Ascending aorta (tissue), 2 donors: ENCODE results near the gene SSRP1. TPM values are rescaled to one million over a fixed set of nuclear protein-coding genes. Genes with fewer than 3 reads are reported as not detected.

Experiments used
- DNase-seq, 2 donors: peaks; one replicate each; pipeline ENCODE4 v3.0.0-alpha.2; 2019; ENCODE audit warnings: low spot score in 2 of 2
- H3K27ac ChIP-seq, 2 donors: fragments of 200-600 bp; sonication (generic); one replicate each; pipeline ENCODE4 v1.5.1; 2016 to 2017; ENCODE audit warnings: mild to moderate bottlenecking in 1 of 2
- H3K27me3 ChIP-seq: fragments of 200-600 bp; sonication (generic); one replicate; pipeline ENCODE4 v1.5.1; 2017
- H3K36me3 ChIP-seq, 2 donors: fragments of 200-600 bp; sonication (generic); one replicate each; pipeline ENCODE4 v1.5.1; 2016
- H3K4me1 ChIP-seq, 2 donors: fragments of 200-600 bp; sonication (generic); one replicate each; pipeline ENCODE4 v1.5.1; 2016 to 2017; ENCODE audit warnings: mild to moderate bottlenecking in 1 of 2
- H3K4me3 ChIP-seq, 2 donors: fragments of 200-600 bp; sonication (generic); one replicate each; pipeline ENCODE4 v1.5.1; 2016 to 2017; ENCODE audit warnings: mild to moderate bottlenecking in 1 of 2
- H3K9me3 ChIP-seq, 2 donors: fragments of 200-600 bp; sonication (generic); one replicate each; pipeline ENCODE4 v1.5.1; 2016
- intact Hi-C: fragments of 100-400 bp; cut with DNase I; formaldehyde crosslinking; loops from one replicate; pipeline ENCODE4 v1.15.1; 2023
- total RNA-seq: library from RNA; depleted of rRNA; stranded (reverse); fragments of >200 nt; gene quantifications from one replicate; pipeline ENCODE4 v1.1.0, GENCODE V29; 2016
- TF ChIP-seq, protein P1 (sequence below), 3 experiments: fragments of 200-600 bp in 2 of 3; fragments of 450-650 bp in 1 of 3; sonication (generic) in 2 of 3; IDR thresholded peaks; one replicate each; pipeline ENCODE4 v1.5.1; 2016 to 2019; ENCODE audit warnings: antibody characterized with exemption in 3 of 3, mild to moderate bottlenecking in 1 of 3, moderate library complexity in 1 of 3

Gene SSRP1
- total RNA-seq, 1 donor from 2014 or later: 110 TPM

GRCh38 chr11:57318178-57318577 is 17.5 kb downstream of the SSRP1 start:
- intact Hi-C loops: no loop called here
- Histone ChIP-seq H3K27ac (peak overlapping the region; percentile 38 to 44), H3K36me3 (peaks cover 67 to 74% of the 10 kb centered on the region in 2 donors), H3K4me1 (peaks cover 10 to 41% of the 10 kb centered on the region in 2 donors), H3K9me3 (no peaks in the 10 kb centered on the region), H3K27me3 (no peaks in the 10 kb centered on the region), H3K4me3 (peak overlapping the region in 1 of 2 donors; percentile 11)
- no peak for DNase-seq
- TF ChIP-seq, protein P1, sequence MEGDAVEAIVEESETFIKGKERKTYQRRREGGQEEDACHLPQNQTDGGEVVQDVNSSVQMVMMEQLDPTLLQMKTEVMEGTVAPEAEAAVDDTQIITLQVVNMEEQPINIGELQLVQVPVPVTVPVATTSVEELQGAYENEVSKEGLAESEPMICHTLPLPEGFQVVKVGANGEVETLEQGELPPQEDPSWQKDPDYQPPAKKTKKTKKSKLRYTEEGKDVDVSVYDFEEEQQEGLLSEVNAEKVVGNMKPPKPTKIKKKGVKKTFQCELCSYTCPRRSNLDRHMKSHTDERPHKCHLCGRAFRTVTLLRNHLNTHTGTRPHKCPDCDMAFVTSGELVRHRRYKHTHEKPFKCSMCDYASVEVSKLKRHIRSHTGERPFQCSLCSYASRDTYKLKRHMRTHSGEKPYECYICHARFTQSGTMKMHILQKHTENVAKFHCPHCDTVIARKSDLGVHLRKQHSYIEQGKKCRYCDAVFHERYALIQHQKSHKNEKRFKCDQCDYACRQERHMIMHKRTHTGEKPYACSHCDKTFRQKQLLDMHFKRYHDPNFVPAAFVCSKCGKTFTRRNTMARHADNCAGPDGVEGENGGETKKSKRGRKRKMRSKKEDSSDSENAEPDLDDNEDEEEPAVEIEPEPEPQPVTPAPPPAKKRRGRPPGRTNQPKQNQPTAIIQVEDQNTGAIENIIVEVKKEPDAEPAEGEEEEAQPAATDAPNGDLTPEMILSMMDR (IDR thresholded peaks at IDR 0.05): no peak

GRCh38 chr11:57316017-57316416 is 19.7 kb downstream of the SSRP1 start:
- Histone ChIP-seq H3K9me3 (no peaks in the 10 kb centered on the region), H3K36me3 (peaks cover 78 to 84% of the 10 kb centered on the region in 2 donors), H3K27ac (peak overlapping the region in 1 of 2 donors; percentile 29), H3K4me1 (peaks cover 19 to 36% of the 10 kb centered on the region in 2 donors), H3K4me3 (no peak overlapping the region), H3K27me3 (no peaks in the 10 kb centered on the region)
- DNase-seq: no peak
- intact Hi-C loops: no loop called here
- TF ChIP-seq, protein P1 (IDR thresholded peaks at IDR 0.05): no peak

GRCh38 chr11:57315491-57315890 is 20.2 kb downstream of the SSRP1 start:
- TF ChIP-seq, protein P1 (IDR thresholded peaks at IDR 0.05): no peak
- DNase-seq: no peak
- Histone ChIP-seq H3K27me3 (no peaks in the 10 kb centered on the region), H3K36me3 (peaks cover 78 to 81% of the 10 kb centered on the region in 2 donors), H3K4me3 (no peak overlapping the region), H3K27ac (peak overlapping the region in 1 of 2 donors; percentile 29), H3K4me1 (peaks cover 19 to 38% of the 10 kb centered on the region in 2 donors), H3K9me3 (no peaks in the 10 kb centered on the region)
- intact Hi-C loops: no loop called here

- intact Hi-C loops: no loop called here
- Histone ChIP-seq H3K27ac (no peak overlapping the region), H3K4me1 (peaks cover 19 to 40% of the 10 kb centered on the region in 2 donors), H3K27me3 (no peaks in the 10 kb centered on the region), H3K9me3 (no peaks in the 10 kb centered on the region), H3K36me3 (peaks cover 74 to 81% of the 10 kb centered on the region in 2 donors), H3K4me3 (no peak overlapping the region)
- DNase-seq: no peak
- TF ChIP-seq, protein P1 (IDR thresholded peaks at IDR 0.05): no peak
Measured at GRCh38 chr11:57314221-57314973, 21.3 kb downstream of the SSRP1 start.

DNA sequence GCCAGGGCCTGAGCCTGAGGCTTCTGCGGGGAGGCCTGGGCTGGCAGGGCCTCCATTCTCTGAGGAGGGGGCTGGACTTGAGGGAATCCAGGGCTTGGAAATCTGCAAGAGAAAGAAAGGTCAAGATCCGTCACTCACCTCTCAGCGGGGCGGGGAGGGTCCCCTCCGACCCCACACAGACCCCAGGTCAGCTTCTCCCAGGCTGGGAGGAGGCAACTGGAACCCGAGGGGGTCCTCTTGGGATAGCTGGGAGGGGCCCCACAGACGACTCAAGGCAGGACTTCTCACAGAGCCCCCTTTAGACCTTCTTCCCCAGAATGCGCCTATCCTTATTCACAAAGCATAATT is 21.9 kb downstream of the SSRP1 start:
- no peaks in the 10 kb centered on the region for H3K9me3 ChIP-seq
- intact Hi-C loops: no loop called here
- peaks cover 19 to 42% of the 10 kb centered on the region in 2 donors for H3K4me1 ChIP-seq
- TF ChIP-seq, protein P1 (IDR thresholded peaks at IDR 0.05): no peak
- DNase-seq: no peak
- peaks cover 69 to 83% of the 10 kb centered on the region in 2 donors for H3K36me3 ChIP-seq
- no peak overlapping the region for H3K4me3 ChIP-seq
- peak overlapping the region in 1 of 2 donors; percentile 75 for H3K27ac ChIP-seq
- H3K27me3 ChIP-seq: no peaks in the 10 kb centered on the region
